Hematopoietic multipotent progenitor cell (in vitro differentiated cells): ENCODE measurements around the gene POLDIP3. TPM values are rescaled to one million over a fixed set of nuclear protein-coding genes. Genes with fewer than 3 reads are reported as not detected.

ENCODE experiments used
- small RNA-seq: library from RNA; depleted of rRNA; stranded (forward); fragments of <200 nt; gene quantifications from one replicate; pipeline ENCODE3, GENCODE V24; 2012
- total RNA-seq: library from RNA; depleted of rRNA; stranded (reverse); fragments of >200 nt; gene quantifications from one replicate; pipeline ENCODE4 v1.2.3, GENCODE V29; 2012

Gene POLDIP3
- total RNA-seq, 1 donor = 37.4 TPM

Small RNA genes within 50 kb of the gene (small RNA-seq; reads per million reads assigned to genes)
- gene RN7SKP80 = not detected
- gene RNU6-513P = not detected

Other genes starting within 250 kb of the POLDIP3 start
- 3.0 TPM for gene NFAM1, start 182.5 kb downstream of the POLDIP3 start, total RNA-seq
- gene RRP7A, start 95.1 kb downstream of the POLDIP3 start, total RNA-seq = 28.0 TPM
- 0.27 TPM for gene SERHL2, start 60.9 kb downstream of the POLDIP3 start, total RNA-seq
- 1.3 TPM for gene ATP5MGL, start 25.7 kb upstream of the POLDIP3 start, total RNA-seq
- gene CYB5R3, start 34.5 kb upstream of the POLDIP3 start, total RNA-seq = 89.4 TPM
- gene A4GALT, start 106.0 kb upstream of the POLDIP3 start, total RNA-seq = 0.54 TPM
- gene ARFGAP3, start 242.4 kb upstream of the POLDIP3 start, total RNA-seq = 50.1 TPM